ENCODE results near the gene OPA1. TPM values are rescaled to one million over a fixed set of nuclear protein-coding genes. Genes with fewer than 3 reads are reported as not detected.

Gene OPA1
- total and polyA plus RNA-seq, 4 donors, result 13.2 to 54.5 (median 33.4) TPM

GRCh38 chr3:193736616-193737015 is 143.6 kb downstream of the OPA1 start:
- WGBS, result 98% methylated on average over 8 of the region's 8 CpGs

GRCh38 chr3:193737191-193737751 is 144.3 kb downstream of the OPA1 start:
- no peaks in the 10 kb centered on the region for H3K4me1 ChIP-seq (ENCODE audit: control insufficient read depth in 4 of 4, insufficient read depth in 4 of 4, low read length in 3 of 4)
- TF ChIP-seq HNF4A (conservative IDR thresholded peaks at IDR 0.05) (no peak), ATF3 (IDR thresholded peaks at IDR 0.05) (no peak), NR2F2 (IDR thresholded peaks at IDR 0.05) (no peak), RXRA (IDR thresholded peaks at IDR 0.05) (no peak), GABPA (IDR thresholded peaks at IDR 0.05 in 1 of 2, conservative IDR thresholded peaks at IDR 0.05 in 1 of 2) (no peak), JUND (IDR thresholded peaks at IDR 0.05) (no peak), ZBTB33 (IDR thresholded peaks at IDR 0.05) (no peak), EGR1 (IDR thresholded peaks at IDR 0.05; ENCODE audit: low read depth in 2 of 2) (no peak), YY1 (IDR thresholded peaks at IDR 0.05) (no peak), REST (IDR thresholded peaks at IDR 0.05) (no peak), FOXA2 (IDR thresholded peaks at IDR 0.05) (no peak), MAX (IDR thresholded peaks at IDR 0.05) (no peak)
- H3K27ac ChIP-seq (ENCODE audit: low read depth in 1 of 2, low read length in 2 of 2), result no peak overlapping the region
- no peaks in the 10 kb centered on the region for H3K36me3 ChIP-seq (ENCODE audit: control insufficient read depth in 4 of 4, insufficient read depth in 3 of 4, low read depth in 1 of 4, low read length in 3 of 4)
- no peak overlapping the region for H3K4me3 ChIP-seq (ENCODE audit: low read depth in 1 of 3, low read length in 3 of 3)
- WGBS, result 94% methylated on average over 17 of the region's 17 CpGs
- no peaks in the 10 kb centered on the region for H3K9me3 ChIP-seq (ENCODE audit: control insufficient read depth in 4 of 4, low read length in 3 of 4)
- no peak for DNase-seq (ENCODE audit: low spot score)
- no peaks in the 10 kb centered on the region for H3K27me3 ChIP-seq (ENCODE audit: control insufficient read depth in 4 of 4, insufficient read depth in 4 of 4, low read length in 3 of 4)
- H3K9ac ChIP-seq (ENCODE audit: low read depth in 1 of 2, low read length in 2 of 2), result no peak overlapping the region

More at GRCh38 chr3:193736616-193737015, 143.6 kb downstream of the OPA1 start:
- Histone ChIP-seq H3K4me3 (ENCODE audit: low read depth in 1 of 3, low read length in 3 of 3) (no peak overlapping the region), H3K9ac (ENCODE audit: low read depth in 1 of 2, low read length in 2 of 2) (no peak overlapping the region), H3K4me1 (ENCODE audit: control insufficient read depth in 4 of 4, insufficient read depth in 4 of 4, low read length in 3 of 4) (no peaks in the 10 kb centered on the region), H3K27me3 (ENCODE audit: control insufficient read depth in 4 of 4, insufficient read depth in 4 of 4, low read length in 3 of 4) (no peaks in the 10 kb centered on the region), H3K36me3 (ENCODE audit: control insufficient read depth in 4 of 4, insufficient read depth in 3 of 4, low read depth in 1 of 4, low read length in 3 of 4) (no peaks in the 10 kb centered on the region), H3K27ac (ENCODE audit: low read depth in 1 of 2, low read length in 2 of 2) (no peak overlapping the region), H3K9me3 (ENCODE audit: control insufficient read depth in 4 of 4, low read length in 3 of 4) (no peaks in the 10 kb centered on the region)
- DNase-seq (ENCODE audit: low spot score), result no peak
- no peak for TF ChIP-seq NR2F2 (IDR thresholded peaks at IDR 0.05)

GRCh38 chr3:193742628-193743027 is 149.6 kb downstream of the OPA1 start:
- H3K9me3 ChIP-seq (ENCODE audit: control insufficient read depth in 4 of 4, low read length in 3 of 4), result no peaks in the 10 kb centered on the region
- no peak for TF ChIP-seq HNF4A (conservative IDR thresholded peaks at IDR 0.05)
- no peak for TF ChIP-seq JUND (IDR thresholded peaks at IDR 0.05)
- no peak for TF ChIP-seq NR2F2 (IDR thresholded peaks at IDR 0.05)
- no peak for TF ChIP-seq FOXA1 (IDR thresholded peaks at IDR 0.05)
- no peak for TF ChIP-seq MAX (IDR thresholded peaks at IDR 0.05)
- no peaks in the 10 kb centered on the region for H3K27me3 ChIP-seq (ENCODE audit: control insufficient read depth in 4 of 4, insufficient read depth in 4 of 4, low read length in 3 of 4)
- peak overlapping the region; percentile 38 for H3K9ac ChIP-seq (ENCODE audit: low read depth in 1 of 2, low read length in 2 of 2)
- H3K4me3 ChIP-seq (ENCODE audit: low read depth in 1 of 3, low read length in 3 of 3), result no peak overlapping the region
- WGBS, result 85% methylated on average over 4 of the region's 4 CpGs
- H3K27ac ChIP-seq (ENCODE audit: low read depth in 1 of 2, low read length in 2 of 2), result peak overlapping the region; percentile 12 to 21
- no peaks in the 10 kb centered on the region for H3K36me3 ChIP-seq (ENCODE audit: control insufficient read depth in 4 of 4, insufficient read depth in 3 of 4, low read depth in 1 of 4, low read length in 3 of 4)
- DNase-seq (ENCODE audit: low spot score), result no peak
- H3K4me1 ChIP-seq (ENCODE audit: control insufficient read depth in 4 of 4, insufficient read depth in 4 of 4, low read length in 3 of 4), result peaks cover 5 to 27% (median 11%) of the 10 kb centered on the region in 4 donors
